ENCODE results near the gene KIAA1755.

Gene KIAA1755

DNA sequence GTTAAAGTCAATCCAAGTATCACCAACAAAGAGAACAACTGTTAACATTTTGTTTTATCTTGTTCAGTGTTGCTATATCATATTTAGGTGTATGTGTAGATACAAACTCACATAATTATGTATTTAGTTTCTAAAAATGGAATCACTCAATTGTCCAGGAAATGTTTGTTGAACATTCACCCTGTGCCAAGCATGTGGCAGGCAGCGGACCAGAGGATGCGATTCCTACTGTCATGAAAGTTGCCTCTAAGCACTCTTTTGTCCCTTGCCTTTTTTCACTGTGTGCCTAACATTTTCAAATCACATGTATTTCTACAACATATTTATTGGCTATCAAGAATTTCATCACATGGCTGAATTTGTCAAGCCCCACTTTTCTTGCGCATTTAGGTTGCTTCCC is 78.6 kb downstream of the KIAA1755 start:
- Histone ChIP-seq H3K4me1 (ENCODE audit: low read length) (peaks cover 17% of the 10 kb centered on the region), H3K4me3 (ENCODE audit: low read length) (no peak overlapping the region), H3K4me2 (ENCODE audit: low read length) (0 out of 2 replicates have a peak overlapping the region, but pooled peaks have one; percentile 57), H4K20me1 (ENCODE audit: insufficient read depth, low read length) (no peaks in the 10 kb centered on the region), H2AFZ (ENCODE audit: low read depth, low read length) (no peak overlapping the region), H3K9me3 (ENCODE audit: insufficient read depth, low read length) (no peaks in the 10 kb centered on the region), H3K36me3 (replicated peaks; ENCODE audit: low read depth, low read length) (no peaks in the 10 kb centered on the region), H3K9ac (ENCODE audit: low read length) (no peak overlapping the region), H3K79me2 (ENCODE audit: low read length) (no peaks in the 10 kb centered on the region), H3K27ac (ENCODE audit: low read length) (no peak overlapping the region), H3K27me3 (ENCODE audit: low read depth, low read length) (peaks cover 16% of the 10 kb centered on the region)
- TF ChIP-seq, protein P1, sequence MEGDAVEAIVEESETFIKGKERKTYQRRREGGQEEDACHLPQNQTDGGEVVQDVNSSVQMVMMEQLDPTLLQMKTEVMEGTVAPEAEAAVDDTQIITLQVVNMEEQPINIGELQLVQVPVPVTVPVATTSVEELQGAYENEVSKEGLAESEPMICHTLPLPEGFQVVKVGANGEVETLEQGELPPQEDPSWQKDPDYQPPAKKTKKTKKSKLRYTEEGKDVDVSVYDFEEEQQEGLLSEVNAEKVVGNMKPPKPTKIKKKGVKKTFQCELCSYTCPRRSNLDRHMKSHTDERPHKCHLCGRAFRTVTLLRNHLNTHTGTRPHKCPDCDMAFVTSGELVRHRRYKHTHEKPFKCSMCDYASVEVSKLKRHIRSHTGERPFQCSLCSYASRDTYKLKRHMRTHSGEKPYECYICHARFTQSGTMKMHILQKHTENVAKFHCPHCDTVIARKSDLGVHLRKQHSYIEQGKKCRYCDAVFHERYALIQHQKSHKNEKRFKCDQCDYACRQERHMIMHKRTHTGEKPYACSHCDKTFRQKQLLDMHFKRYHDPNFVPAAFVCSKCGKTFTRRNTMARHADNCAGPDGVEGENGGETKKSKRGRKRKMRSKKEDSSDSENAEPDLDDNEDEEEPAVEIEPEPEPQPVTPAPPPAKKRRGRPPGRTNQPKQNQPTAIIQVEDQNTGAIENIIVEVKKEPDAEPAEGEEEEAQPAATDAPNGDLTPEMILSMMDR (IDR thresholded peaks at IDR 0.05; ENCODE audit: low read depth, low read length) = no peak
- no peak for TF ChIP-seq EZH2phosphoT487 (IDR thresholded peaks at IDR 0.05; ENCODE audit: low read depth)

DNA sequence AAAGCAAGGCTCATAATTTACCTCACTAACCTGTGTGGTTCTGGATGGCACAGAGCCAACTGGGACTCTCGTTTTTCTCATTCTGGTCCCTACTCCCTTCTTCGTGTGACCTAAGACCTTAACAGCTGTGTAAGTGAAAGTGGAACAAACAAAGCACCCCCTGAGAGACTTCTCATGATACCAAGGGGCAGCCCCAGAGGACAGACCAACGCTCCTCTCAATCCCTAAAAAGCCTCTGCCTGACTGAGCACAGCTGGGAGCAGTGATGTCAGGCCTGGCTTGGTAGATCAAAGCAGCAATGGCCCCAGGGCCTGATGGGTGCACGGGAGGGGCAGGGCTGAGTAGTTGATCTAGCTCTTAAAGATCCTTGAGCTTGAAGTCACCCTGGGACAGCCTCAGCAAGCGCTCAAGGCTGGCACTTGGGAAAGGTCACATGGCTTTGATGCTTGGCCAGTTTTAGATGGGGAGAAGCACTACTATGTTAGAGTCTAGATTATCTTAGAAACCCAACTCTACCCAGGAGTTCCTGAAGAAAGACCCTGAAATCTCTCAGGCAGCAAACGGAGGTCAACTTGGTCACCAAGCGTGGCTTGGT is 79.2 kb downstream of the KIAA1755 start:
- Histone ChIP-seq H3K9me3 (ENCODE audit: insufficient read depth, low read length) (no peaks in the 10 kb centered on the region), H2AFZ (ENCODE audit: low read depth, low read length) (no peak overlapping the region), H3K4me1 (ENCODE audit: low read length) (peaks cover 17% of the 10 kb centered on the region), H3K27me3 (ENCODE audit: low read depth, low read length) (peaks cover 16% of the 10 kb centered on the region), H4K20me1 (ENCODE audit: insufficient read depth, low read length) (no peaks in the 10 kb centered on the region), H3K9ac (ENCODE audit: low read length) (peak overlapping the region; percentile 5; the same call in 1 of the 2 replicates), H3K36me3 (replicated peaks; ENCODE audit: low read depth, low read length) (no peaks in the 10 kb centered on the region), H3K79me2 (ENCODE audit: low read length) (no peaks in the 10 kb centered on the region), H3K27ac (ENCODE audit: low read length) (0 out of 2 replicates have a peak overlapping the region, but pooled peaks have one; percentile 7), H3K4me3 (ENCODE audit: low read length) (peak overlapping the region; percentile 20), H3K4me2 (ENCODE audit: low read length) (peak overlapping the region; percentile 57)
- no peak for TF ChIP-seq EZH2phosphoT487 (IDR thresholded peaks at IDR 0.05; ENCODE audit: low read depth)
- TF ChIP-seq, protein P1 (IDR thresholded peaks at IDR 0.05; ENCODE audit: low read depth, low read length) = no peak

DNA sequence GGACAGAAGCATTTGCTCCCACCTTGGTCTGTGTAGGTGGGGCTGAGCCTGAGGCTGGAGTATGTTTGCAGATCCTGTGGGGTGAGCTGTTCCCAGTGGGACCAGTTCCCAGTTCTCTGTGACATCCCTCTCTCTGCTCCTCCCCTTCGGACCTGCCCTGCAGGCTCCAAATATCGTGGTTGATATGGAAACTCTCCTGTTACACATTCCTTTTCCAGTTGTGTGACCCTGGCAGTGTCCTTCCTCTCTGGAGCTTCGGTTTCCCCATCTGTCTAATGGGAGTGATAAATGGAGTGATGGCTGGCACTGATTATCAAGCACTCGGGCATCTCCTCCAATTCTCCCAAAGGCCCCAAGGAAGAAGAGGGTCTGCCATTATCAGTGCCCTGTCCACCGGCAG is 79.8 kb downstream of the KIAA1755 start:
- no peaks in the 10 kb centered on the region for H3K9me3 ChIP-seq (ENCODE audit: insufficient read depth, low read length)
- TF ChIP-seq, protein P1 (IDR thresholded peaks at IDR 0.05; ENCODE audit: low read depth, low read length) = no peak
- TF ChIP-seq EZH2phosphoT487 (IDR thresholded peaks at IDR 0.05; ENCODE audit: low read depth) = no peak

DNA sequence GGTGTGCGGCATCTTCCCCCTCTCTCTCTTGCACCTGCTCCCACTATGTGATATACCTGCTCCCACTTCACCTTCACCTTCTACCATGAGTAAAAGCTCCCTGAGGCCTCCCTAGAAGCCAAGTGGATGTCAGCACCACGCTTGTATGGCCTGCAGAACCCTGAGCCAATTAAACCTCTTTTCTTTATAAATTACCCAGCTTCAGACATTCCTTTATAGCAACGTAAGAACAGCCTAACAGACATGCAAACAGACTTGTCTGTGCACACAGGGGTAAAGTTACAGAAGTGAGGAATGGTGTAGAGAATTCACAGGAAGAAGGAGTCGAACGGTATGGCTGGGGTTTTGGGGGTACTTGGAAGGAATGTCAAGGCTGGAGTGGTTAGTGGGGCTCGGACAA is 80.7 kb downstream of the KIAA1755 start:
- Histone ChIP-seq H3K36me3 (replicated peaks; ENCODE audit: low read depth, low read length) (no peaks in the 10 kb centered on the region), H3K4me2 (ENCODE audit: low read length) (no peak overlapping the region), H3K79me2 (ENCODE audit: low read length) (no peaks in the 10 kb centered on the region), H3K4me3 (ENCODE audit: low read length) (no peak overlapping the region), H2AFZ (ENCODE audit: low read depth, low read length) (no peak overlapping the region), H3K4me1 (ENCODE audit: low read length) (peaks cover 17% of the 10 kb centered on the region), H3K27ac (ENCODE audit: low read length) (no peak overlapping the region), H3K27me3 (ENCODE audit: low read depth, low read length) (peaks cover 16% of the 10 kb centered on the region), H3K9me3 (ENCODE audit: insufficient read depth, low read length) (no peaks in the 10 kb centered on the region), H3K9ac (ENCODE audit: low read length) (no peak overlapping the region), H4K20me1 (ENCODE audit: insufficient read depth, low read length) (no peaks in the 10 kb centered on the region)
- TF ChIP-seq, protein P1 (IDR thresholded peaks at IDR 0.05; ENCODE audit: low read depth, low read length) = no peak
- TF ChIP-seq EZH2phosphoT487 (IDR thresholded peaks at IDR 0.05; ENCODE audit: low read depth) = no peak

More for the DNA sequence above, 79.8 kb downstream of the KIAA1755 start:
- Histone ChIP-seq H2AFZ (ENCODE audit: low read depth, low read length) (no peak overlapping the region), H3K4me3 (ENCODE audit: low read length) (peak overlapping the region; percentile 20; the same call in 1 of the 2 replicates), H3K36me3 (replicated peaks; ENCODE audit: low read depth, low read length) (no peaks in the 10 kb centered on the region), H3K27me3 (ENCODE audit: low read depth, low read length) (peaks cover 16% of the 10 kb centered on the region), H3K27ac (ENCODE audit: low read length) (0 out of 2 replicates have a peak overlapping the region, but pooled peaks have one; percentile 7), H3K4me2 (ENCODE audit: low read length) (peak overlapping the region; percentile 57), H3K4me1 (ENCODE audit: low read length) (peaks cover 17% of the 10 kb centered on the region), H3K79me2 (ENCODE audit: low read length) (no peaks in the 10 kb centered on the region), H3K9ac (ENCODE audit: low read length) (no peak overlapping the region), H4K20me1 (ENCODE audit: insufficient read depth, low read length) (no peaks in the 10 kb centered on the region)
